Loucy (cell line): ENCODE results near the gene AGK.

ENCODE experiments used
- EZH2phosphoT487 ChIP-seq: fragments of 200-600 bp; IDR thresholded peaks from 2 replicates; pipeline ENCODE4 v1.6.1; 2018; ENCODE audit warnings: antibody characterized with exemption, mild to moderate bottlenecking, moderate library complexity, borderline replicate concordance
- TF ChIP-seq, protein P1 (sequence below): fragments of 200-600 bp; sonication (generic); conservative IDR thresholded peaks from 2 replicates; pipeline ENCODE4 v1.5.1; 2014; ENCODE audit warnings: mild to moderate bottlenecking, antibody characterized with exemption, low read length

DNA sequence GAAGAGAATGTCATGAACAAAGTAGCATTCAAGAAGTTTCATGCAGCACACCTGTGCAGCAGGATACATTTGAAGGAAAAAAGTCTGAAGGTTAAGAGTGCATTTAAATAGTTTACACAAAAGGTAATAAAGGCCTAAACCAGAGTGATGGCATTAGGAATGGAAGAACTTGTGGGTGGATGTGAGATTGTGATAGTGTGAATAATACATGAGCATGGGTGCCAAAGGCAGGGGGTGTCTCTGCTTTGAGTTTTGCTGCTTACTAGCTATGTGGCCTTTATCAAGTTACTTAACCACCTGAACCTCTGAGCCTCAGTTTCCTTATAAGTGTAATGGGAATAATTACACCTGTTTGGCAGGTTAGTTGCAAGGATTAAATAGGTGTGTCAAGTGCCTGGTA, 21.0 kb downstream of the AGK start:
- TF ChIP-seq, protein P1, sequence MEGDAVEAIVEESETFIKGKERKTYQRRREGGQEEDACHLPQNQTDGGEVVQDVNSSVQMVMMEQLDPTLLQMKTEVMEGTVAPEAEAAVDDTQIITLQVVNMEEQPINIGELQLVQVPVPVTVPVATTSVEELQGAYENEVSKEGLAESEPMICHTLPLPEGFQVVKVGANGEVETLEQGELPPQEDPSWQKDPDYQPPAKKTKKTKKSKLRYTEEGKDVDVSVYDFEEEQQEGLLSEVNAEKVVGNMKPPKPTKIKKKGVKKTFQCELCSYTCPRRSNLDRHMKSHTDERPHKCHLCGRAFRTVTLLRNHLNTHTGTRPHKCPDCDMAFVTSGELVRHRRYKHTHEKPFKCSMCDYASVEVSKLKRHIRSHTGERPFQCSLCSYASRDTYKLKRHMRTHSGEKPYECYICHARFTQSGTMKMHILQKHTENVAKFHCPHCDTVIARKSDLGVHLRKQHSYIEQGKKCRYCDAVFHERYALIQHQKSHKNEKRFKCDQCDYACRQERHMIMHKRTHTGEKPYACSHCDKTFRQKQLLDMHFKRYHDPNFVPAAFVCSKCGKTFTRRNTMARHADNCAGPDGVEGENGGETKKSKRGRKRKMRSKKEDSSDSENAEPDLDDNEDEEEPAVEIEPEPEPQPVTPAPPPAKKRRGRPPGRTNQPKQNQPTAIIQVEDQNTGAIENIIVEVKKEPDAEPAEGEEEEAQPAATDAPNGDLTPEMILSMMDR: no peak
- TF ChIP-seq EZH2phosphoT487: no peak
